Heart left ventricle (tissue), 13 donors: Measurements from ENCODE around the gene ATF6.

ENCODE experiments used
- CTCF ChIP-seq, 12 donors: fragments of 200-600 bp; sonication (generic) in 4 of 12; IDR thresholded peaks; one replicate each; pipeline versions ENCODE4 v1.5.0 to v1.8.0; 2018 to 2022; ENCODE audit warnings: antibody characterized with exemption in 12 of 12, mild to moderate bottlenecking in 5 of 12
- POLR2A ChIP-seq, 2 donors: fragments of 450-650 bp; IDR thresholded peaks; one replicate each; pipeline ENCODE4 v1.6.1; 2017; ENCODE audit warnings: antibody characterized with exemption in 2 of 2, mild to moderate bottlenecking in 2 of 2, moderate library complexity in 2 of 2
- donor health status: ischemic (EF 13 %, LVEDD 7.1; RV severe dilation, severe dysfunction).
- donor health status: DM: no; HTN: yes; CAD: no.
- donor health status: DM: no; HTN: no; CAD: no.
- donor health status: ischemic (EF 25% LVEDD 6.9; RV normal size, moderate dysfunction).
- donor health status: ischemic (EF 25% LVEDD 5.7; RV mildly dilated, moderate dysfunction).
- donor health status: ischemic (EF 35%, LVEDD 5.7; RV mildly dilated, moderate dysfunction).
- donor health status: nonischemic (EF 11% LVEDD 7.7; RV severe dilation, severe dysfunction).
- donor health status: DM: yes; HTN: yes; CAD: no.
- donor health status: PGD.
- donor health status: ischemic (EF 29% LVEDD 5.4; RV normal size, mild dysfunction).
- donor health status: nonischemic (EF 23%, LVEDD 6.1; RV moderate dilation, normal function).

DNA sequence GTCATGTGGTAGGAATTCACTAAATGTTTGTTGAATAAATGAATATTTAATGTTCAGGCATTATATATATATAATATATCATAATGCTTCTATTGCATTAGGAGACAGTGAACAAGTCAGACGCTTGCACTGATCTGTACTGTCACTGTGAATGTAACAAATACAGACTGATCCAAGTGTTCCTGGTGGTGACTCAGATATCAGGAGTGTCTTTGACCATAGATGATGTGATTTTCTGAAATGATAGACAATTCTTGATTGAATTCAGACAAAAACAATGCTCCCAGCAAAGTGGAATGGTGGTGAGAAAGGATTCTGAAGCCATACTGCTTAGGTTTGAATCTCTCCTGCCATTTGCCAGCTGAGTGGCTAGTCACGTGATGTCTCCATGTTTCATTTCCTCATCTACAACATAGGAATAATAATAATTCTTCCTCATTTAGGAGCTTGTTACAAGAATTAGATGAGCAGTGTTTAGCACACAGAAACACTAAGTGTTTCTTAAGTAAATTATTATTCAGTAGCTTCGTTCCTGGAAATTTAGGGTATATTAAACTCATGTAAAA is 186.6 kb downstream of the ATF6 start:
- TF ChIP-seq POLR2A (IDR thresholded peaks at IDR 0.05) (no peak), CTCF (IDR thresholded peaks at IDR 0.05) (no peak)
